GM18517 (cell line): ENCODE results near the gene PRDX6.
A peak's percentile ranks its signal among the peaks of the same experiment; 100 is the strongest.
"Not testable (repeated sequence)": the region's sequence is repeated elsewhere in the genome, so short reads cannot be mapped to it uniquely, and the experiment has no call there.

Experiments used
- ATAC-seq: cut with Tn5 transposase; IDR thresholded peaks from one replicate; pipeline ENCODE4 v1.9.1; 2021; ENCODE audit warnings: mild to moderate bottlenecking, moderate library complexity; ENCODE audit not compliant: unreplicated experiment

Gene PRDX6, protein sequence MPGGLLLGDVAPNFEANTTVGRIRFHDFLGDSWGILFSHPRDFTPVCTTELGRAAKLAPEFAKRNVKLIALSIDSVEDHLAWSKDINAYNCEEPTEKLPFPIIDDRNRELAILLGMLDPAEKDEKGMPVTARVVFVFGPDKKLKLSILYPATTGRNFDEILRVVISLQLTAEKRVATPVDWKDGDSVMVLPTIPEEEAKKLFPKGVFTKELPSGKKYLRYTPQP

DNA sequence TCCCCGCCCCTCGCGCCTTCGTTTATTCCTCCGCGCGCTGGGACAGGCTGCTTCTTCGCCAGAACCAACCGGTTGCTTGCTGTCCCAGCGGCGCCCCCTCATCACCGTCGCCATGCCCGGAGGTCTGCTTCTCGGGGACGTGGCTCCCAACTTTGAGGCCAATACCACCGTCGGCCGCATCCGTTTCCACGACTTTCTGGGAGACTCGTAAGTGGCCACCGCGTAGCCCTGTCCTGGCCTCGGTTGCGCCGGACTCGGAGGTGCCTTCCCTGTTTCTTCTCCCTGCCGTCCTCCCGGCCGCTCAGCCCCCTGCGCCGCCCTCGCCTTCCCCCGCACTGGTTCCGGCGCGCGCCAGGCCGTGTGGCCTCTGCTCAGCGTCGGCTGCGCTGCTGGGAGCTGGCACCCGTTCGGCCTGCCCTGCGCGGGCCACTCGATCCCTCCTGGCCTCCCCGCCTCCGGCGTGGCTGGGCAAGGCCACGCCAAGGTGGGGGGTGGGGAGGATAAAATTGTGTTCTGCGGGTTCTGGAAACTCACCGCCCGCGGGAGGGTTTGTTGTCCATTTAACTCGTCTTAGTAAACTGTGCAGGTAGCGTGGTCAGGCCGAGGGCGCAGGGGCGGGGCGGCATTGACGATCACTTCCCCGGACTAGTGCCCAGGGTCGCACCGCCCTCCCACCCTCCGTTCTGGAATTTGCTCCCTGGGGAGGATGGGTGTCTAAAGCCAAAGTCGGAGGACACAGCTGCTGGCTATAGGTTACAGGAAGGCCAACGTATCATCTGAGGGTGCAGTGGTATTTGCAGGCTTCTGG lies at the start of gene PRDX6:
TSS of gene PRDX6 (plus strand) at position 50 of the 808 bp plus-strand sequence. CDS start at position 113, 63 bp downstream.
- peak; percentile 38 for ATAC-seq

DNA sequence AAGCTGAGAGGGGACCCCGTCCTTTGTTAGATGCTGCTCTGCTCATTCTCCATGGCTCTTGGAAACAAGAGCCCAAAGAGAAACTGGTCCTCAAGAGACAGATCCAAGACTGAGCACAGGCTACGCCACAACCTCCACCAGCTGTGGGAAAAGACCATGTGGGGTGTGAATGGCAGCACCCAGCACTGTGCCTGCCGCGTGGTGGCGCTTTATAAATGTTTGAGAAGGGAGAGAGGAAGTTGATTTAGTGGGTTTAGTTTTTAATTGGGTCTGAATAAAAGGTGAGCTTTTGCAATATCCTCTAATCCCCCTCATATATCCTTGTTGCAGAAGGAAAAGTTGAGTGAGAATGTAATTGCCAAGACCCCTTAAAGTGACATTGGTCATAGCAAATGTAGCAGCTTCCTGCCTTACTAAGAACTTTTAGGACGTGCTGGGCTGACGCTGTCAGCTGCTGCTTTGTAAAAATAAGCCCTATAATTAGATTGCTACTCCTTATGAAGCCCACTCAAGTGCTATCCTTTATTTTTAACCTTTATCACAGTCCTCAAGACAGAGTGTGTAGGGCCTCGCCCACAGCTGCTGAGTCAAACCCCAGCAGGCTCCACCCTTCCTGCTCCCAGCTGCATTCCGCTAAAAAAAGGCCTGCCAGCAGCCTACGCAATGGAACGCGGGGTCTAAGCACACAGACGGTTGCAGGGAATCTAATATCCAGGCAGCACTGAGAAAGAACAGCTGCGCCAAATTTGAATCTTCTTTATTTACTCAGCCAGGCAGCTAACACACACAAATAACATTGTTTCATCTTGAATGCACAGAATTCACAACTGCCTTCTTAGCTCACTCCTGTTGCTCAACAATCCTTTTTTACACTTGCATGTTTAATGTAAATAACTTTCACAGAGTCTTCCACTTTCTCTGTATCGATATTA lies 47.4 kb upstream of the PRDX6 start:
- ATAC-seq: peak; percentile 66

DNA sequence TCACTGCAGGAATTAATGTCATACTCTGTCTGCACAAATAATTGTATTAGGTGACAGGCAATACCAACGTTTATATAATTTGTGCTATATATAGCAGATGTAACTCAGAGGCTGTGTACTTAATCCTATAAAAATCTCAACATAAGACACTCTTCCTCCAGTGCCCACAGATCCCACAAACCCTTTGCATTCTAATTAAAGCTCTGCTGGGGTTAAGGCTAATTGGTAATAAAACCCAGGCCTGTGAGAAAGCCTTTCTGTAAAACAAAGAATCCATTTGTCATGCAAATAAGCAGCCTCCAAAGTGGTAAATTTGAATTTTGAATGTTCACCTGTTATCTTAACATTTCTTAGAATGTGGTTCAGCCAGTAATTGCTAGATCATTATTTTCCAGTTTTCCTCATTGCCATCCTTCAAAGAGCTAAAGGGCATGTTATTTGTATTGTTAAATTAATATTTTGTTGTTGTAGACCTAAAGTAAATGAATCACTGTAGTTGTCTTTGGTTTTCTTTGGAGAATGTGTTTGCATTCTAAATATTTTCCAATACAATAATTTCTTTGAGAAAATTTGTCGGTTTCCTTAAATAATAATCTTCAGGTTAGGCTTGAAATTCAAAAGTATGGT lies 46.3 kb upstream of the PRDX6 start:
- no peak for ATAC-seq

DNA sequence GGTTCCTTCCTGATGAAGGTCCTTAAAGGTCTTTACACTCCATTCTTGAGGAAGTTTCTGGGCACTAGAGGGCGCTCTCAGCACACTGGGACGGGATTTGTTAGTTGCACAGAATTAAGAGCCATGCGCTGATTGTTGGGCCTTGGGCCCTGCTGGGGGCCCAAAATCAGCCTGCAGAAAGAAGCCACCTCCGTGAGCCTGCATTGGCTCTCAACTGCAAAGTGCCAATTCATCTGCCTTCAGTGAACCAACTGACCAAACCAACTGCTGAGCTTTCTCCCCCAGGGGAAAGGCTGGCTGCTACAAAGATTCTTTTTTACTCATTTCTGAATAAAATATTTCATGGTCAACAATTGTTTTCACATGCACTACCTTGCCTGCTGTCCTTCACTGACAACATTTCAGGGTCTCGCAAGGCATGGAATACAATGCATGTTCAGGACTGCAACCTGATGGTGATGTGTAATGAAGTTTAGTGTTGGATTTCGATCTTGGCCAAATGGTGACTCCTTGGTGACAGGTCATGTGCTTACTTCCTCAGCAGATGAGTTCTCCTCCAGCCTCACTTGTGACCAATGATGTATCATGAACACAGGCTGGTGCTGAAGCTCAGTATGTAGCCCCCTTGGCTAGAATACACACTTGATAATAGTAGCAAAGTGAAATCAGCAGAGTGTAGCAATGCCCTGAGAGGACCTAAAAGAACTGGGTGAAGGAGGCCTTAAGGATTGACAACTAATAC lies 45.7 kb upstream of the PRDX6 start:
- peak; percentile 65 for ATAC-seq

DNA sequence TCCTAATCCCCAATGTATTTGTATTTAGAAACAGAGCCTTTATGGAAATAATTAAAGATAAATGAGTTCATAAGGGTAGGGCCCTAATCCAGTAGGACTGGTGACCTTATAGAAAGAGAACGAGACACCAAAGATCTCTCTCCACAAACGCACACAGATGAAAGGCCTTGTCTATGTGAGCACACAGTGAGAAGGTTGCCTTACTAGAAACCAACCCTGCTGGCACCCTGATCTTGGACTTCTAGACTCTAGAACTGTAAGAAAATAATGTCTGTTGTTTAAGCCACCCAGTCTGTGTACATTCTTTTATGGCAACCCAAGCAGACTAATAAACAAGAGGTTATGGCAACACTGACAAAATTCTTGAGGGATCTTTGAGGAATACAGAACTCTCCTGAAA lies 44.8 kb upstream of the PRDX6 start:
- ATAC-seq: no peak

DNA sequence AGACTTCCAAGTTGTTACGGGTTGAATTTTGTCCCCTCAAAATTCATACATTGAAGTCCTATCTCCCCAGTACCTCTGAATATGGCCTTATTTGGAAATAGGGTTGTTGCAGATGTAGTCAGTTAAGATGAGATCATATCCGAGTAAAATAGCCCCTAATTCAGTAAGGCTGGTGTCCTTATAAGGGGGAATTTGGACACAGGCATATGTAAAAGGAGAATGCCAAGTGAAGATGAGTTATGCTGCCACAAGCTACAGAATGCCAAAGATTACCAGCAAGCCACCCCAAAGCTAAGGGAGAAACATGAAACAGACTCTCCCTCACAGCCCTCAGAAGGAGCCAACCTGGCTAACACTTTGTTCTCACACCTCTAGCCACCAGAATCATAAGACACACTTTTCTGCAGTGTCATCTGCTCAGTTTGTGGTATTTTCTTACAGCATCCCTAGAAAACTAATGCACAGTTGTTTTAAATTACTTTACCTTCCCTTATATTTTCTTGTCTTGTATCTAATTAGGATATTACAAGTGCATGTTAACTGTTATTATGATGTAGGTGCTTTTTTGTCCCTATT lies 43.3 kb upstream of the PRDX6 start:
- ATAC-seq: no peak

DNA sequence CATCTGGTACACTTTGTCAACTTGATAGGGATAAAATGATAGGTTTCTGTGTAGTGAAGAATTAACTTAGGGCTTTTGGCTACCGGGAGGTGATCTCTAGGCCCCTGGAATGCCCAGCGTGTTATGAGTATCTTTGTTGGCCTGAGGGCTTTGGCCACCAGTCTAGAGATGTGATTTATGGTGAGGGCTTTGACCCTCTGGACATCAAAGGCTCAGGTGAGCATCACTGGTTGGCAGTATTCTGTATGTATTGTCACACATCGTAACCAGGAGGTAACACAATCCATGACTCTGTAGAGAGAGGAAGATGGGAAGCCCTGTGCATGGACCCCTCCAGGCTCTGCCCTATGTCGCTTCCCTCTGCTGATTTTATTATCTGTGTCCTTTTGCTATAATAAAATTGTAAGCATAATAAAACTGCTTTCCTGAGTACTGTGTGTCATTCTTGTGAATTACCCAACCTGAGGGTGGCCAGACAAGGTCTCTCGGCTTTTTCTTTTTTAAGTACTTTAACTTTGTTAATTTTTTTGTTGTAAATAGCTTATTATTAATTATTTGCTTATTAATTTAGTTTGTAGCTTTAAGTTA lies 40.2 kb upstream of the PRDX6 start:
- ATAC-seq: no peak

DNA sequence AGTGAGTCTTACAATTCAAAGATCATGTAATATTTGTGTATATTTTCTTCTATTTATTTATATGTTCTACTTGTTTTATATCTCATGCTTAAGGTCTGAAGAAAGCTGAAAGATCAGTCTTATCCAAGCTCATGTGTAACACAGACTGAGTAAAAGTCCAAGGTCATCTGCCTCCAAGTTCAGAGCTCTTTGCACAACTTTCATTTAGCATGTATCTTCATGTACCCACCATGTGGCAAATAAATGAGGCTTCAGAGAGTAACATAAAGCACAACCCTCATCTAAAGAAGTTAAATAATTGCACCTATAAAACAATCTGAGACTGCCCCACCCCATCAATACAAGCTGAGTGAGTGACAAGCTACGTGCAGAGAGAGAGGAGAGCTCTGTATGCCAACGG lies 38.5 kb upstream of the PRDX6 start:
- ATAC-seq: no peak

DNA sequence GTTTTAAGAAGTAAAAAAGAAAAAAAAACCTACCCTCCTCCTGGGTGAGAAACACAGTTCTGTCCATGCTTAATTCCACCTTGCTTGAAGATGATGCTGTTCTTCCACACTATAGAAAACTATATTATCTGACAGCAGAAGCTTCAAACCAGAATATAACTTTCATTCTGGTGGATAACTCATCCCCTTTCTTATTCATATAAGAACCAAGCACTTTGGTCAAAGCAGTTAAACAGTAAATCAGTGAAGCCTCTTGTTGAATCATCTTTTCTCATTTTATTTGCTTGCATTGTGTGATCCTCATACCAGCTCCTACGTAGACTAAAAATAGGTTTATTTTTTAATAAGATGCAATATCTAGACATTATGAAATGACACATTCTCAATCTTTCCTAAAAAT lies 36.7 kb upstream of the PRDX6 start:
- no peak for ATAC-seq

DNA sequence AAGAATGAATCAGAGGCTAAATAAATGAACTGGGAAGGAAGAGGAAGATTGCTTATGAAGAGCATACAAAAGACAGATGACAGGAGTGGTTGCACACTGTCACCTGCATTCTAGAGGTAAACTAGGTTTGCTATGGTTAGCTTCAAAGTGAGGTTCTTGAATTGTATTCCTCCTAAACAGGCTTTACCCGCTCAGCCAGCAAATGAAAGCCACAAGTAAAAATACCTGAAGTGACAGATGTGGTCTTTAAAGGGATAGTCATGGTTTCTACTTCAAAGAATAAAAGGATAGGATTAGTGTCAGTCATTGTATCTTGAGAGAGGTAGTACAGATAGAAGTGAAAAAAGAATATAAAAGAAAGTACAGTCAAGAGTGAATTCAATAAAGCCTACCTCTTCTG lies 32.4 kb upstream of the PRDX6 start:
- ATAC-seq: no peak

DNA sequence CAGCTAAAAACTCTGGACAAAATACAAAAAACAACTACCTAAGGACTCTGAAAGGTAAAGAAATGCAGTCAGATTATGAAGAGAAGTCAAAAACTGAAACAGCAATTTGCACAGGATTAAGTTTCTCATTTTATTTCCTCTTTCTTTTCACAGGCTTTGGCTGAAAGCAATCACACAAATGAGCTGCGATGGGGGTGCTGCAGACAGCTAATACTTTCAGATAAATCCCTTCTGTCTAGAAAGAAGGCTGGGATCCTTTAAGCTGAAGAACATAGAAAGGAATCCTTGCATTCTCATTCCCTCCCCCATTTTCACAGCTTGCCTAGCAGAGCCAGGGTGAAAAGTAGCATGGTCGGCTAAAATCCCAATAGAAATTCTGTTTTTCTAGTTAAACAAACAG lies 32.0 kb upstream of the PRDX6 start:
- no peak for ATAC-seq

DNA sequence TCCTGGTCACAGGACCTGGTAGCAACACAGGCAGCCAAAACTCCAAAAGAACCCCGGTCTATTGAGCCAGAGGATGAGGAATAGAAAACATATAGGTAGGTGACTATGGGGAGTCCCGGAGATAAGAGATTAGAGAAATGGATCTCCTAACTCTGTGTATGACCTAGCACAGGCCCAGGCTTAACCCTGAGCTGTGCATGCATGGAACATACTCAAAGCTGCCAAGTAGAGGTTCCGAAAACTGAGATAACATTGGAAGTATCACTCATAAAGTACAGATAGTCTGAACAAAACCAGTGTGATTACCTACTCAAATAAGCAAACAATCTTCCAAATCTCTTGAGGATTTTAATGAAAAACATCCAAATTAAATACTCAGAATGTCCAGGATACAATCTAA lies 31.5 kb upstream of the PRDX6 start:
- no peak for ATAC-seq

DNA sequence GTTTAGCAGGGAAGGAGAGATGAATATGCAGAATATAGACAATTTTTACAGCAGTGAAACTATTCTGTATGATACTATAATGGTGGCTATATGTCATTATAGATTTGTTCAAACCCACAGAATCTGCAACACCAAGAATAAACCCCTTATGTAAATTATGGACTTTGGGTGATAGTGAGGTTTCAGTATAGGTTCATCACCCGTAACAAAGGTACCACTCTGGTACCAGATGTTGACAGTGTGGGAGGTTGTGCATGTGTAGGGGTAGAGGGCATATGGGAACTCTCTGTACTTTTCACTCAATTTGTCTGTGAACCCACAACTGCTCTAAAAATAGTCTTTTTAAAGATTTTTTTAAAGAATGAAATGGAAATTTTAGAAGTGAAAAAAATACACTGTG lies 29.9 kb upstream of the PRDX6 start:
- peak; percentile 48 for ATAC-seq

DNA sequence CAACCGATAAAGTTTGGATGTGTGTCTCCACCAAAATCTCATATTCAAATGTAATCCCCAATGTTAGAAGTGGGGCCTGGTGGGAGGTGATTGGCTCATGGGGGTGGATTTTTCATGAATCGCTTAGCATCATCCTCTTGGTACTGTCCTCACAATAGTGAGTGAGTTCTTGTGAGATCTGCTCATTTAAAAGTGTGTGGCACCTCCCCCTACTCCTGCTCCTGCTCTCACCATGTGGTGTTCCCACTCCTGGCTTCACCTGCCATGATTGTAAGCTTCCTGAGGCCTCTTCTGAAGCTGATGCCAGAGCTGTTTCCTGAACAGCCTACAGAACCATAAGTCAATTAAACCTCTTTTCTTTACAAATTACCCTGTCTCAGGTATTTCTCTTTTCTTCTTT lies 28.2 kb upstream of the PRDX6 start:
- ATAC-seq: no peak

DNA sequence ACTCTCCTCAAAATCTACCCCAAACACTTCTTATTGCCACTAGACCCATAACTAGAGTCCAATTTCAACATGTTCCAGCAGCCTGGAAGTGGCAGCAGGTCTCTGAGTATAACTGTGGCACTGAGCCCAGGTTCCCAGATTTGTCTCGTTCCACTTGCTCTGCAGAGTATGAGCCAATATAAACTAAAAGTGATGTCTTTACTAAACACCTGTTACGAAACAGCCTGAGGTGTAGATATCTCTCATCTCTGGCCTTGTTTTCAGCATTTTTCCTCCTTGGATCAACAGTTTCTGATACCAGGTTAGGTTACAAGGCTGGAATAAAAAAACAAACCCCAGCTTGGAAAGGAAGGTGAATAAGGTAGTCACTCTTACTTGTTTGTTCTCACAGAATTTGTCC lies 25.2 kb upstream of the PRDX6 start:
- no peak for ATAC-seq

DNA sequence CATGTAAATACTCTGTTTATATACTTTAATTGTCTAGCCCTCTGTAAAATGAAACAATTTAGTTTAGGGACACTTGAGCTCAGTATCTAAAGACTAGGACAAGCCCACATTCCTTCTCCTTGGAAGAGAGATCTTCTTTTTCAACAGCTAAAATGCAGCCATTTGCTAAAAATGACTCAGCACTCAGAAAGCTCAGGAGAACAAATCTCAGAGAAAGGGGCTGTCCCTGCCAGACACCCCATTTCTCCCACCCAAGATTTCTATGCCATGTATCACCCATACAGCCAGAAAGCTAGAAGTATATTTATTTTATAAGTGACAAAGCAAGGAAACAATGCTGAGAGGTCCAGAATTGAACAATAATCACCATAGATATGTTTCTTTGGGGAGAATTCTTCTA lies 23.2 kb upstream of the PRDX6 start:
- no peak for ATAC-seq

DNA sequence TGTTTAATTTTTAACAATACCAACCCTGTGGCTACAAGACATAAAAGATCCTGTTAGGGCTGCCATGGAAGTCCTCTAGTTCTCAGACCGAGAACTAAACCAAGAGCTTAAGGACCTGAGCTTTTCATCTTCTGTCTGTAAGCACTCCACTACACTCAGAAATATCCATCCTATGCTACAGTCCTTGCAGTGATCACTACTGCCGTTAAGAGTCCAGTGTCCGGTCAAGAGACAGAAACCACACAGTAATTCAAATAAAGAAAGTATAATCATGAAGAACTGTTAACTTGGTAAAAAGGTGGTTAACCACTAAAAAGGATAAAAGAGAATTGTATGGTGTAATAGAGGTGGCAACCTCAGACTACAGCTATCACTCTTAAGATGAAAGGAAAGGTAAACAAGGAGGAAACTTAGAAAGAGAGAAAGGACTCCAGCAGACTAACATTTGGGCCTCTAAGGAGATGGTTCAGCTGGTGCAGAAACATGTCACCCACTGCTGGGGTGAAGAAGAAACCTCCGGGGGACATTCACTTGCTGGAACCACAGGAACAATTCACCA lies 22.1 kb upstream of the PRDX6 start:
- ATAC-seq: no peak

DNA sequence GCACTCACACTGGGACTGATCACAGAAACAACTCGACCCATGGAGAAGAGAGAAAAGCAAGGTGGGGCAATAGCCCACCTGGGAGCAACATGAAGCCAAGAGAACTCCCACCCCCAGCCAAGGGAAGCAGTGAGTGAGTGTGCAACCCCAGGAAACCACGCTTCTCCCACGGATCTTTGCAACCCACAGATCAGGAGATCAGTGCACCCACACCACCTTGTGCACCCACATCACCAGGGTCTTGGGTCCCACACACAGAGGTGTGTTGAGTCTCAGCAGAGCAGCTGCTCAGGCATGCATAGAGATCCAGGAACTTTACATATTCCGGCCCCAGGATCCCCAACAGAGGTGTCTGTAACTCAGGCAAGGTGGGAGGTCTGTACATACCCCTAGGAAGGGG lies 17.2 kb upstream of the PRDX6 start:
- no peak for ATAC-seq

DNA sequence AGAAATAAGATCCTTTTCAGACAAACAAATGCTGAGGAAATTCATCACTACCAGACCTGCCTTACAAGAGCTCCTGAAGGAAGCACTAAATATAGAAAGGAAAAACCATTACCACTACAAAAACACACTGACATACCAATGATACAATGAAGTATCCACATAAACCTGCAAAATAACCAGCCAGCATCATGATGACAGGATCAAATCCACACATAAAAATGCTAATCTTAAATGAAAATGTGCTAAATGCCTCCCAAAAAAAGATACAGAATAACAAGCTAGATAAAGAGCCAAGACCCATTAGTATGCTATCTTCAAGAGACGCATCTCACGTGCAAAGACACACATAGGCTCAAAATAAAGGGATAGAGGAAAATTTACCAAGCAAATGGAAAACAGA lies 14.5 kb upstream of the PRDX6 start:
- not testable (repeated sequence) for ATAC-seq
